OCI-LY7 (cell line): ENCODE data around the gene KDM4B.

Source experiments
- CTCF ChIP-seq: fragments of 200-600 bp; sonication (generic); conservative IDR thresholded peaks from 2 replicates; pipeline ENCODE4 v1.5.1; 2014; ENCODE audit warnings: mild to moderate bottlenecking, antibody characterized with exemption, low read length, moderate library complexity, mixed read lengths
- EZH2phosphoT487 ChIP-seq: fragments of 200-600 bp; sonication (generic); IDR thresholded peaks from 2 replicates; pipeline ENCODE4 v1.6.1; 2018; ENCODE audit warnings: low read depth, borderline replicate concordance, mild to moderate bottlenecking, mixed run types, antibody characterized with exemption, low read length, moderate library complexity, mixed read lengths

GRCh38 chr19:5013761-5014160, 44.8 kb downstream of the KDM4B start:
- no peak for TF ChIP-seq CTCF
- no peak for TF ChIP-seq EZH2phosphoT487
